Cardiac fibroblast (primary cell): ENCODE measurements around the gene CARD16.
"Not testable (repeated sequence)": the region's sequence is repeated elsewhere in the genome, so short reads cannot be mapped to it uniquely, and the experiment has no call there.

ENCODE experiments used
- DNase-seq, 2 donors: peaks; one replicate each; pipeline versions ENCODE4 v3.0.0 to v3.0.0-alpha.2; 2010; ENCODE audit warnings: low read depth in 2 of 2
- H3K4me3 ChIP-seq, 2 donors: replicated peaks in 1 of 2; 1 replicate in 1 of 2; 2 replicates in 1 of 2; pipeline ENCODE4 v1.5.1; 2011; ENCODE audit warnings: low read depth in 2 of 2, low read length in 2 of 2, mild to moderate bottlenecking in 2 of 2, moderate library complexity in 1 of 2
- TF ChIP-seq, protein P1 (sequence below): IDR thresholded peaks from one replicate; pipeline ENCODE4 v1.5.1; 2011; ENCODE audit warnings: low read depth, mild to moderate bottlenecking, low read length, inconsistent platforms

CARD16 gene

DNA sequence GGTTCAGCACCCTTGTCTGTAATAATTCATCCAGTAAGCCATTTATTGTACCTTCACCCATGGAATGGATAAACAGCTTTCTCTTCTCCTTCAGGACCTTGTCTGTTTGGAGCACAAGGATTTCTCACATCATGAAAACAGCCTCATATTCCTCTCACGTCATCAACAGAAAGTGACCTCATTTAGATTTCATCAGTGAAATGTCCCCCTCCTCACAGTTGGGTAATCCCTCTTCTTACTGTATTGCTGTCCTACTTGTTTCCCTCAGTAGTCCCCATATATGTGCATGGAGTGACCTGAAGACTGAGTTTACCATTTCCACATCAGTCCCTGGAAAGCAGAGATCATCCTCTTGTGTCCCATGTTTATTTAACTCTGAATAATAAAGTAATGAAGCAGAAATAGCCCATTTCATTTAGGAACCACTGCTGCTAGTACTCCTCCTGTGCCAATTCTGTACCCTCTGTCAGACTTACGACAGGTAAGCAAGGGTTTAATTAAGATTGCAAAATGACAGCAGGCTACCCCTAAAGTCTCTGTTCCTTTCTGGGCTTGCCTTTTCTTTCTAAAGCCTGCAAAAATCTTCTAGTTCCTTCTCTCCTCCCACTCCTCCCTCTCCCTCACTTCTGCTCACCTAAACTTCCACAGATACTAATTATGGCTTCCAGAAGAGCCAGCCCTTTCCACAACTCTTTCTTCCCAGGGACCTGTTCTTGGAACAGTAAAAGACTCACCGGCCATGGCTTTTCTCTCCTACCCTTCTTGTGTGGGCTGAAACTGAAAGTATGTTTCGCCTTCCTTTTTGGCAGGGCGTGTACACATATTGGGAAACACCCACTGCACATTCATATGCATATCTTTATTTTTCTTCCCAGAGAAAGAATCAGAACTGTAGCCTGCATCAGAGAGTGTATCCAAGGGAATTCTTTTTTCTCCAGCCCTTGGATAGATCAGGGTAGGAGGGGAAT lies at the start of gene CARD16:
CARD16 (minus strand) TSS at position 779 of the 968 bp plus-strand sequence; CDS start at position 741, 38 bp downstream.
- DNase-seq = peak; percentile 85
- peak within 1 kb of the TSS; percentile 32 to 53 for H3K4me3 ChIP-seq

DNA sequence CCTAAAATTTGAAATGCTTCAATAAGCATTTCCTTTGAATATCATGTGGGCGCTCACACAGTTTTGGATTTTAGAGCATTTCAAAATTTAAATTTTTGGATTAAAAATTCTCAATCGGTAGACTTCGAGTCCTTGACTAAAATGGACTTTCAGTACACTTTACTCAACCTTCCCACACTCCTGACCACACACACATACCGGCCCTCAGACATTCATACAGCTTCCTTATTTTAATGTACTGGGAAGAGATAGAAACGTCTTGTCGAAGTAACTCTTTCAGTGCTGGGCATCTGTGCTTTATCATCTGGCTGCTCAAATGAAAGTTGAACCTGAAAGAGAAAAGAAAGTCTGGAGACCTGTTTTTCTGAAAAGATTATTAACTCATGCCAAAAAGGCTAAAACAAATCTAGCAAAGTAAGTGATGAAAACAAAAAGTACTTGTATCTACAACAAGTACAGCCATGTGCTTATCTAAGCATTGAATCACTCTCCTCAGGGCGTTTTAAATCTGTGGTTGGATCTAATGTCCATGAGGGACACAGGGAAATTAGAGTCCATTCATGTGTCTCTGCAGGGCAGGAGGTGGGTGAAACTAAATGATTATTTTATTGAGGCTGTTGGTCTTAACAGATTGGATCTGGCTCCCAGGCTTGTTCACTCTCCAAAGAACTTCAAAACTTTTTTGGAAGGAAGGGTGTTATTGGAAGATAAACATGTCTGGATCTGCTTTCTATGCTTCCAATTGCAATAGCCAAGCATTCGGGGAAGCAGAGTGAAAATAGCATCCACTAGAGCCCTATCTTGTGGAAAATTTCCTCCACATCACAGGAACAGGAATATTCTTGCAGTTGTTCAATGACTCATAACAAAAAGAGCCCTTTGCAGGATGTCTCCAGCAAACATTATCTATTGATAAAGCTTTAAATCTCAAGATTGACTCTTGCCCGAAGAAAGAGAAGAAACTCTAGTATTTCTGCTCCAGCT lies 47.4 kb upstream of the CARD16 start:
- peak; percentile 3 to 24 for DNase-seq
- TF ChIP-seq, protein P1, sequence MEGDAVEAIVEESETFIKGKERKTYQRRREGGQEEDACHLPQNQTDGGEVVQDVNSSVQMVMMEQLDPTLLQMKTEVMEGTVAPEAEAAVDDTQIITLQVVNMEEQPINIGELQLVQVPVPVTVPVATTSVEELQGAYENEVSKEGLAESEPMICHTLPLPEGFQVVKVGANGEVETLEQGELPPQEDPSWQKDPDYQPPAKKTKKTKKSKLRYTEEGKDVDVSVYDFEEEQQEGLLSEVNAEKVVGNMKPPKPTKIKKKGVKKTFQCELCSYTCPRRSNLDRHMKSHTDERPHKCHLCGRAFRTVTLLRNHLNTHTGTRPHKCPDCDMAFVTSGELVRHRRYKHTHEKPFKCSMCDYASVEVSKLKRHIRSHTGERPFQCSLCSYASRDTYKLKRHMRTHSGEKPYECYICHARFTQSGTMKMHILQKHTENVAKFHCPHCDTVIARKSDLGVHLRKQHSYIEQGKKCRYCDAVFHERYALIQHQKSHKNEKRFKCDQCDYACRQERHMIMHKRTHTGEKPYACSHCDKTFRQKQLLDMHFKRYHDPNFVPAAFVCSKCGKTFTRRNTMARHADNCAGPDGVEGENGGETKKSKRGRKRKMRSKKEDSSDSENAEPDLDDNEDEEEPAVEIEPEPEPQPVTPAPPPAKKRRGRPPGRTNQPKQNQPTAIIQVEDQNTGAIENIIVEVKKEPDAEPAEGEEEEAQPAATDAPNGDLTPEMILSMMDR = no peak
- no peak overlapping the region for H3K4me3 ChIP-seq

DNA sequence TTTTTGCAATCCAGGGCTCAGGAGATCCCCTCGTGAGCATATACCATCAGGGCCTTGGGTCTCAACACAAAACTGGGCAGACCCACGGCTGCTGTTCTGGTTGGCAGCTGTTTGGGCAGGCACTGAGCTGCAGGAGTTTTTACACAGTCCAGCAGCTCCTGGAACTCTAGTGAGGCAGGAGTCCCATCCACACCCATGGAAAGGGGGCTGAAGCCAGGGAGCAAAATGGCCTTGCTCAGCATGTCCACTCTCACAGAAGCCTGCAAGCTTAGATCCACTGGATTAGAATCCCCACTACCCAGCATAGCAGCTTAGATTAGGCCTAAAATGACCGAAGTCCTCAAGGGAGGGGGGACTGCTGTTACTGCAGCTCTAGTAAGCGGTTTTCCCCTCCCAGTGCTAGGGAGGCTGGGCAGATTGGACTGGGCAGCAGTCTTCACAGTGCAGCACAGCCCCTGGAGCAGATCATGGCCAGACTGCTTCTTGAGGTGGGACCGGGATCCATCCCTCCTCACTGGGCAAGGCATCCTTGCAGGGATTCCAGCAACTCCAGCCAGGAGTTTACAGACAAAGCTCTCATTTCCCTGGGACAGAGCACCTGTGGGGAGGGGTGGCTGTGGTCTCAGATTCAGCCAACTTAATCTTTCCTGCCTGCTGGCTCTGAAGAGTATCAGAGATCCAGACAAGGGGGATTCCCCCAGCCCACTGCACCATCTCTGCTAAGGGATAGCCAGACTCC lies 36.4 kb upstream of the CARD16 start:
- TF ChIP-seq, protein P1 = no peak
- H3K4me3 ChIP-seq = no peak overlapping the region
- no peak for DNase-seq

DNA sequence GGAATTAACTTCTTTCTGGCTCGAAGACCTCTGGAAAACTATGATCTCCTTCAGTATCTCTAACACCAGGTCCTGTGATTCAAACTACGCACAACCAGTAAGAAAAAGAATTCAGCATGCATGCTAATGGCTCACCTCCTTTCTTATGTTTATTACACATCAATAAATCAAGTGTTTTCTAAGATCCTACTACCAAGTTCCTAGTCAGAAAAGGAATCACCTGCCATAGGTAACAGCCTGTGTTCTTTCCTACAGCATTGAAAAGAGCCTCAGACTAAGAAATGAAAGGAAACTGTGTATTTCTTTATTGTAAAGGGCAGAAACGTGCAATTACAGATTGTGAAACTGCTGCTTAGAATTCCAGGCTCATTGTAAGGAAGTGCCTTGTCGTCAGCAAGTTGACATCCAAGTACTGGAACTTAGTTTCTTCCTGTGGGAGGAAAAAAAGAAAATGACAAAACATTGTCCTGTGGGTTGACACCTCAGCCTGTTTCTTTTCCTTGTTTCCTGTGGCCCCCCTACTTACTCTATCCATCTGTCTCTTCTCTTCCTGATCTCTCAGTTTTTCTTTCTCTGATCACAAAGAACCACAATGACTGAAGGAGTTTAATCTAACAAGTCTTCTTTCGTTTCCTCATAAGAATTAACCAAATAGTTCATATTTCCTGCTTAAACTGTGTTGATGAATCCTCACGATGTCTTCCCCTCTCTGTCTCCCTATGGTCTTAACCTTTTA lies 35.2 kb upstream of the CARD16 start:
- H3K4me3 ChIP-seq = not testable (repeated sequence)
- DNase-seq = peak; percentile 29 to 45

DNA sequence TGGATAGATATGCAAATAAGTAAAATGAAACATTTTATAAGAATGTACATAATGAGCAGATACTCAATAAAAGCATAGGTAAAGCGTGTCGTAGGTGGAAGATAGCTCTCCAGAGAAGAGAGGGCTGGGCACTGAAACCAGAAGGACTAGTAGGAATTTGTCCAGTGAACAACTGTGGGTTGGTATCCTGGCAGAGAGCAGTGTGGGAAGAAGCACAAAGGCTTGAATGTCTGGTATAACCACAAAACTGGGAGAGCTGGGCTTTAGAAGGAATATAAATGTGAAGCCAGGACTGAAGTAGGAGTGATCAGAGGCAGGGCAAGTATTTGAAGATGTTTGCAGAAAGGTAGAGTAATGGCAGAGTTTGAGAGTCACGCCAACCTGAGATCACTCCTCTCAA lies 33.1 kb upstream of the CARD16 start:
- TF ChIP-seq, protein P1 = no peak
- no peak overlapping the region for H3K4me3 ChIP-seq
- no peak for DNase-seq

DNA sequence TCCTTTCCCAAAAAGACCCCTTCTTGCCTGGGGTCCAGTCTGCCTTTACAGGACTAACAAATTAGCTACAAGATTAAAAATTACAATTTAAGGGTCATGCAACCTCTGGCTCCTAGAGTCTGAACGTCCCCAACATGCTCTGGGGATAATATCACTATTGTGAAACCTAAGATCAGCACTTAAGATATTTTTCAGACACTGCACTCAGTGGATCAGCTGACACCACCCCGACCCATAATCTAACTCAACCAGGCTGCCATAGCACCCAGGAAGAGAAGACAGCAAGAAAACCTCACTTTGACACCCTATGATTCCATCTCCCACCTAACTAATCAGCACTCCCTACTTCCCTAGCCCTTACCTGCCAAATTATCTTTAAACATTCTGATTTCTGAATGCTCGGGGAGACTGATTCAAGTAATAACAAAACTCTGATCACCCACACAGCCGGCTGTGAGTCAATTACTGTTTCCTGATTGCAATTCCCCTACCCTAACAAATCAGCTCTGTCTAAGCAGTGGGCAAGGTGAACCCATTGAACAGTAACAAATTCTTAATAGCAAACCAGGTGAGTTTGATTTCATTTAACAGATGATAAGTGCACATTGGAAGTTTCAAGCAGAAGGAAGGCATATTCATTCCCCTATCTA lies 32.1 kb upstream of the CARD16 start:
- H3K4me3 ChIP-seq, DNase-seq: not testable (repeated sequence)

DNA sequence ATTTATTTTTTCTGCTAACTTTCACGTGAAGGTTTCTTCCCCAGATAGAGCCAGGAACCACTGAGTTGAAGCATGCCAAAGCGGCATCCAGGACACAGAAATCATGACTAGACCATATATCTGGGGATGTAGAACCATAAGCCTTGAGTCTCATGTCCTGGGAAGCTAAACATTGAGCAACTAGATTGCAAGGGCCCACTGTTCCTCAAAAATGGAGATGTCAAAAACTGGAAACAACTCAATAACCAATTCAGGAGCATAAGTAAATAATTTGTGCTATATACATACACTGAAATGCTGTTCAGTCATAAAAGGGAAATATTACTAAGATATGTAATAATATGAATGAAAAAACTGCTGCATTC lies 29.0 kb upstream of the CARD16 start:
- TF ChIP-seq, protein P1 = no peak
- no peak overlapping the region for H3K4me3 ChIP-seq
- no peak for DNase-seq
